K562 (cell line): ENCODE data around the gene GLUD1. TPM values are rescaled to one million over a fixed set of nuclear protein-coding genes. Genes with fewer than 3 reads are reported as not detected.
A peak's percentile ranks its signal among the peaks of the same experiment; 100 is the strongest.
"Not testable (repeated sequence)": the region's sequence is repeated elsewhere in the genome, so short reads cannot be mapped to it uniquely, and the experiment has no call there.

Experiments used
- ATAC-seq: fragments of 200-7000 bp; cut with Tn5 transposase; 3 replicates; pipeline ENCODE4 v1.9.1; 2020; ENCODE audit warnings: moderate library complexity
- BruUV-seq: library from RNA; stranded (reverse); fragments of 400-500 nt; replicated peaks from 2 replicates; lab custom pipeline; 2021; lab: Mats Ljungman, UMichigan
- CTCF ChIA-PET: fragments of 300-600 bp; formaldehyde crosslinking; extraction: SDS; loops from one replicate; lab custom pipeline; 2021; ENCODE audit warnings: low intra/inter-chr PET ratio; lab: Yijun Ruan, JAX
- POLR2A ChIA-PET: fragments of 300-600, 350-650 bp; sonication (Branson Sonifier 250); formaldehyde crosslinking; extraction: SDS; loops from one replicate; lab custom pipeline; 2021; ENCODE audit warnings: antibody characterized with exemption, inconsistent platforms; lab: Yijun Ruan, JAX
- DNase-seq, 4 experiments: peaks; one replicate each; pipeline versions ENCODE4 v3.0.0 to v3.0.0-alpha.2; 2011 to 2018; ENCODE audit warnings: low spot score in 3 of 4, mixed read lengths in 3 of 4; ENCODE audit errors: extremely low read depth in 1 of 4
- FAIRE-seq: peaks from 2 replicates; lab custom pipeline; 2011; peaks lifted over from hg19 to GRCh38; lab: Jason Lieb, UNC
- H2AFZ ChIP-seq: 2 replicates; pipeline ENCODE4 v1.6.0; 2011; ENCODE audit warnings: low read depth, low read length, control low read depth, inconsistent platforms
- H3K27ac ChIP-seq: fragments of 200-600 bp; 3 replicates; pipeline ENCODE4 v1.8.0; 2011; ENCODE audit warnings: low read depth, mild to moderate bottlenecking, control low read depth, inconsistent platforms, low read length, moderate library complexity, mixed read lengths; ENCODE audit errors: extremely low read depth
- H3K27me3 ChIP-seq, 2 experiments: fragments of 300-600 bp in 1 of 2; 2 replicates in 1 of 2; 3 replicates in 1 of 2; pipeline versions ENCODE4 v1.6.0 to v1.8.0; 2011; ENCODE audit warnings: inconsistent platforms in 2 of 2, low read length in 2 of 2, mild to moderate bottlenecking in 1 of 2, mixed read lengths in 1 of 2, moderate library complexity in 1 of 2; ENCODE audit not compliant: control insufficient read depth in 2 of 2, insufficient read depth in 2 of 2
- H3K36me3 ChIP-seq: fragments of 300-600 bp; 3 replicates; pipeline ENCODE4 v1.8.0; 2011; ENCODE audit warnings: mild to moderate bottlenecking, low read length, inconsistent platforms; ENCODE audit not compliant: control insufficient read depth, insufficient read depth
- H3K4me1 ChIP-seq, 2 experiments: fragments of 200-600 bp in 1 of 2; replicated peaks in 1 of 2; 2 replicates in 1 of 2; 3 replicates in 1 of 2; pipeline versions ENCODE4 v1.5.1 to v1.8.0; 2011; ENCODE audit warnings: inconsistent platforms in 2 of 2, low read length in 2 of 2, mild to moderate bottlenecking in 1 of 2, mixed read lengths in 1 of 2, moderate library complexity in 1 of 2; ENCODE audit not compliant: control insufficient read depth in 2 of 2, insufficient read depth in 2 of 2
- H3K4me2 ChIP-seq: 2 replicates; pipeline ENCODE4 v1.6.1; 2011; ENCODE audit warnings: low read length, control low read depth, inconsistent platforms, mixed read lengths; ENCODE audit not compliant: insufficient read depth
- H3K4me3 ChIP-seq: fragments of 200-600 bp; sonication (generic), shearing (Covaris generic); 2 replicates; pipeline ENCODE4 v1.5.1; 2016; ENCODE audit warnings: control low read depth, inconsistent platforms
- H3K79me2 ChIP-seq: fragments of 200-600 bp; 3 replicates; pipeline ENCODE4 v1.8.0; 2011; ENCODE audit warnings: low read length, inconsistent platforms; ENCODE audit not compliant: control insufficient read depth, insufficient read depth
- H3K9ac ChIP-seq, 2 experiments: 2 replicates each; pipeline versions ENCODE4 v1.6.0 to v1.6.1; 2011; ENCODE audit warnings: low read depth in 2 of 2, low read length in 2 of 2, control low read depth in 1 of 2, inconsistent platforms in 1 of 2, mild to moderate bottlenecking in 1 of 2, mixed read lengths in 1 of 2; ENCODE audit not compliant: insufficient read depth in 1 of 2
- H3K9me1 ChIP-seq: one replicate; pipeline ENCODE4 v1.6.0; 2011; ENCODE audit warnings: inconsistent platforms, mild to moderate bottlenecking, low read length, moderate library complexity; ENCODE audit not compliant: control insufficient read depth, insufficient read depth
- H3K9me3 ChIP-seq: replicated peaks from 2 replicates; pipeline ENCODE4 v1.5.1; 2011; ENCODE audit warnings: low read depth, low read length, inconsistent platforms; ENCODE audit not compliant: control insufficient read depth, insufficient read depth
- H4K20me1 ChIP-seq: replicated peaks from 2 replicates; pipeline ENCODE4 v1.6.1; 2011; ENCODE audit warnings: low read length, inconsistent platforms, mixed read lengths; ENCODE audit not compliant: control insufficient read depth, insufficient read depth
- ZNF121 ChIP-seq: sonication (generic); formaldehyde crosslinking; conservative IDR thresholded peaks from 2 replicates; pipeline ENCODE4 v1.8.0; 2022; ENCODE audit warnings: missing genetic modification reagents
- WGBS: fragments of 100-300 bp; shearing (Covaris generic); methylation state at CpG from one replicate; pipeline ENCODE4 v1.1.6; 2016; ENCODE audit warnings: low coverage, mixed read lengths; ENCODE audit not compliant: insufficient coverage; ENCODE audit errors: missing lambda C conversion rate; 5-methylcytosine and 5-hydroxymethylcytosine counted together
- in situ Hi-C: fragments of 300-500 bp; cut with MboI; formaldehyde crosslinking; loops from 4 replicates; pipeline ENCODE4 v1.15.0; 2018; ENCODE audit warnings: inconsistent platforms, mixed read lengths
- intact Hi-C: fragments of 100-400 bp; cut with micrococcal nuclease; formaldehyde crosslinking; loops from 2 replicates; pipeline ENCODE4 v1.14.2; 2022
- polyA plus RNA-seq, 8 experiments: library from polyadenylated mRNA; depleted of rRNA in 4 of 8; stranded (reverse) in 5 of 8; unstranded in 3 of 8; fragments of >200 nt; fragmentation: Nextera tagmentation in 2 of 8; fragmentation: Illumina TruSeq in 1 of 8; extraction: Ambion mirVana in 2 of 8; extraction: Trizol in 1 of 8; gene quantifications; 2 replicates each; pipeline versions ENCODE4 v1.2.1 to v1.2.3, GENCODE V29; 2011 to 2014; ENCODE audit warnings: inconsistent platforms in 1 of 8, missing spikeins in 1 of 8
- total RNA-seq, 7 experiments: library from RNA; depleted of rRNA in 6 of 7; stranded (reverse); fragments of >200 nt in 6 of 7; fragmentation: Illumina TruSeq in 2 of 7; extraction: Trizol in 2 of 7; gene quantifications; 2 replicates each; pipeline versions ENCODE4 v1.2.1 to v1.2.3, GENCODE V29; 2011 to 2021; ENCODE audit warnings: low replicate concordance in 1 of 7

Gene GLUD1
- total and polyA plus RNA-seq, 9 of the 15 experiments (the other 6 are each of a cell fraction or from before 2014, with no cell fraction given): 21.9 to 92.0 (median 76.3) TPM

- BruUV-seq, H3K9me3 ChIP-seq, in situ Hi-C loops, intact Hi-C loops, CTCF ChIA-PET, H3K9ac ChIP-seq, H3K4me1 ChIP-seq, H3K27ac ChIP-seq, DNase-seq, H2AFZ ChIP-seq, ATAC-seq, H3K9me1 ChIP-seq, FAIRE-seq, H3K27me3 ChIP-seq, H3K4me3 ChIP-seq, H3K4me2 ChIP-seq, H4K20me1 ChIP-seq: not testable (repeated sequence)
- 50% methylated on average over 5 of the region's 5 CpGs for WGBS
- POLR2A ChIA-PET: interaction anchor here (0.8 kb wide), 1 partner anchor 12 kb away, joined by 3 read pairs; the partner anchor contains the start of gene SHLD2
- TF ChIP-seq ZNF121 (CRISPR knock-in tag): peak; percentile 70
- Histone ChIP-seq H3K79me2 (peaks cover 48% of the 10 kb centered on the region), H3K36me3 (peaks cover 17% of the 10 kb centered on the region; the same call in 1 of the 3 replicates)
These were observed 10.9 kb downstream of the GLUD1 start for GRCh38 chr10:87083576-87084290.

- H3K27me3 ChIP-seq, DNase-seq, H3K27ac ChIP-seq, H3K36me3 ChIP-seq, intact Hi-C loops, H2AFZ ChIP-seq, H3K4me3 ChIP-seq, H3K9me3 ChIP-seq, H3K4me1 ChIP-seq, in situ Hi-C loops, CTCF ChIA-PET, H3K9me1 ChIP-seq, H3K4me2 ChIP-seq, FAIRE-seq, BruUV-seq, H3K9ac ChIP-seq, H4K20me1 ChIP-seq: not testable (repeated sequence)
- ATAC-seq: 0 out of 3 replicates have a peak, but pooled peaks have one; percentile 31
- H3K79me2 ChIP-seq: peaks cover 38% of the 10 kb centered on the region
- 50% methylated on average over 1 of the region's 1 CpG for WGBS
- POLR2A ChIA-PET: interaction anchor here (1.1 kb wide), 1 partner anchor 11 kb away, joined by 5 read pairs; no protein-coding TSS in a partner anchor
These were observed 12.4 kb downstream of the GLUD1 start for GRCh38 chr10:87082219-87082618.
